BLaER1 (cell line): ENCODE data around the gene IZUMO4.
"Not testable (repeated sequence)": the region's sequence is repeated elsewhere in the genome, so short reads cannot be mapped to it uniquely, and the experiment has no call there.

Source experiments
- H3K27ac ChIP-seq: shearing (Covaris generic); formaldehyde crosslinking; 2 replicates; pipeline ENCODE4 v1.8.1; 2022
- H3K27me3 ChIP-seq: shearing (Covaris generic); formaldehyde crosslinking; 2 replicates; pipeline ENCODE4 v1.8.1; 2022
- H3K36me3 ChIP-seq: shearing (Covaris generic); formaldehyde crosslinking; 2 replicates; pipeline ENCODE4 v1.8.1; 2022
- H3K4me1 ChIP-seq: shearing (Covaris generic); formaldehyde crosslinking; 2 replicates; pipeline ENCODE4 v1.8.1; 2022
- H3K4me2 ChIP-seq: shearing (Covaris generic); formaldehyde crosslinking; 2 replicates; pipeline ENCODE4 v1.8.1; 2022
- H3K4me3 ChIP-seq: shearing (Covaris generic); formaldehyde crosslinking; 2 replicates; pipeline ENCODE4 v1.8.1; 2022
- H3K9ac ChIP-seq: shearing (Covaris generic); formaldehyde crosslinking; 2 replicates; pipeline ENCODE4 v1.8.1; 2022
- H3K9me3 ChIP-seq: shearing (Covaris generic); formaldehyde crosslinking; 2 replicates; pipeline ENCODE4 v1.8.1; 2022
- H4K20me1 ChIP-seq: shearing (Covaris generic); formaldehyde crosslinking; 2 replicates; pipeline ENCODE4 v1.8.1; 2022
- Cebpa-rat ChIP-seq: shearing (Covaris generic); IDR thresholded peaks from 2 replicates; pipeline ENCODE4 v1.8.1; 2022

Gene IZUMO4

DNA sequence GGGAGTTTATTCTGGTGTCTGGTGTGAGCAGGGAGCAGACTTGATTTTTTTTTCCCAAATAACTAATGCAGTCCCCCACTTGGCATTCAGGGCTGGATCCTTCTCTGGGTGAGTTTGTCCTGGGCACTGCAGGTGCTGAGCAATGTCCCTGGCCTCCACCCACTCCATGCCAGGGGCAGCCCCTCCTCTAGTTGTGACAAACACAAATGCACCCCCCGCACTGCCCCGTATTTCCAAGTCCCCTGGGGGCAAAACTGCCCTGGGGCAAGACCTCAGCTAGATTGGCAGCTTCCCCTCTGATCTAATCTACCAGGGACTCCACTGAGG, 7.0 kb upstream of the IZUMO4 start:
- H3K9ac ChIP-seq, result peak overlapping the region; percentile 74
- peak overlapping the region; percentile 88 for H3K4me2 ChIP-seq
- no peaks in the 10 kb centered on the region for H3K27me3 ChIP-seq
- peak overlapping the region; percentile 44 for H3K4me3 ChIP-seq
- TF ChIP-seq Cebpa-rat, result no peak
- H4K20me1 ChIP-seq, result peaks cover 66% of the 10 kb centered on the region
- peak overlapping the region; percentile 95 for H3K27ac ChIP-seq
- peaks cover 100% of the 10 kb centered on the region for H3K4me1 ChIP-seq
- no peaks in the 10 kb centered on the region for H3K9me3 ChIP-seq
- no peaks in the 10 kb centered on the region for H3K36me3 ChIP-seq

DNA sequence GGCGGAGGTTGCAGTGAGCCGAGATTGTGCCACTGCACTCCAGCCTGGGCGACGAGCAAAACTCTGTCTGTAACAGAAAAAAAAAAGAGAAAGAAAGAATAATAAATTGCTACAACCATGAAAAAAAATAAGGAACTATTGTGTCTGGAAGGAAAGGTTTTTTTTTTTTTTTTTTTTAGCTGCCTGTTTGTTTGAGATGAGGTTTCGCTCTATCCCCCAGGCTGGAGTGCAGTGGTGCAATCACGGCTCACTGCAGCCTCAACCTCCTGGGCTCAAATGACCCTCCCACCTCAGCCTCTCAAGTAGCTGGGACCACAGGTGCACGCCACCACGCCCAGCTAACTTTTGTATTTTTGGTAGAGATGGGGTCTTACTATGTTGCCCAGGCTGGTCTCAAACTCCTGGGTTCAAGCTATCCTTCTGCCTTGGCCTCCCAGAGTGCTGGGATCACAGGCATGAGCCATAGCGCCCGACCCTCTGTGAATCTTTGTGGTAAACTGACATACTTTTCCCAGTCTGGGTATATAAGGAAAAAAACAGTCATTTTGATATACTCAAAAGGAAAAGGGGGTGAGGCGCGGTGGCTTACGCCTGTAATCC, 4.7 kb upstream of the IZUMO4 start:
- H3K27ac ChIP-seq, result peak overlapping the region; percentile 45
- H3K36me3 ChIP-seq, H3K9ac ChIP-seq, H3K27me3 ChIP-seq, H3K4me3 ChIP-seq, H3K9me3 ChIP-seq: not testable (repeated sequence)
- H3K4me2 ChIP-seq, result peak overlapping the region; percentile 88
- peaks cover 61% of the 10 kb centered on the region for H4K20me1 ChIP-seq
- H3K4me1 ChIP-seq, result peaks cover 89% of the 10 kb centered on the region

DNA sequence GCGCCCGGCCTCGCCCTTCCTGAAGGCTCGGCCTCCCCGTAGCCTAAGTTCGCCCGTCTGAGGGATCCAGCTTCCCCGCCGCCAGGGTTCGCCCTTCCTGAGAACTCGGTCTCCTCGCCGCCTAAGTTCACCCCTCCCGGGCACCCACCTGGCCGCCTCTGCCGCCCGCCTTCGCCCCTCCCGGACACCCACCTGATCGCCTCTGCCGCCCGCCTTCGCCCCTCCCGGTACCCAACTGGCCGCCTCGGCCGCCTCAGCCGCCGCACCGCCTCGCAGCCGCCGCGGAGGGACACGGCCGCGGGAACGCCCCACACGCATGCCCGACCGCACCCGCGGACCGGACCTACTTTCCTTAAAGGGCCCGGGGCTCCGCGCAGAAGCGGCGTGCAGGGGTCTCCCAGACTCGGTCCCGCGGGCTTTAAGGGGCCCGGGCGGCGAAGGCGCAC, 658 bp upstream of the IZUMO4 start, which contains the start of gene MOB3A:
Gene MOB3A, minus strand, starts transcription at position 293 of the 446 bp plus-strand sequence. CDS start 17,766 bp downstream, outside the sequence.
- Histone ChIP-seq H3K27me3 (no peaks in the 10 kb centered on the region), H3K9ac (peak within 1 kb of the TSS; percentile 82), H3K36me3 (peaks cover 17% of the 10 kb centered on the region), H3K4me2 (peak within 1 kb of the TSS; percentile 92), H4K20me1 (peaks cover 57% of the 10 kb centered on the region), H3K9me3 (no peaks in the 10 kb centered on the region), H3K4me1 (peaks cover 60% of the 10 kb centered on the region), H3K27ac (peak within 1 kb of the TSS; percentile 89), H3K4me3 (peak within 1 kb of the TSS; percentile 79)
- TF ChIP-seq Cebpa-rat, result no peak

DNA sequence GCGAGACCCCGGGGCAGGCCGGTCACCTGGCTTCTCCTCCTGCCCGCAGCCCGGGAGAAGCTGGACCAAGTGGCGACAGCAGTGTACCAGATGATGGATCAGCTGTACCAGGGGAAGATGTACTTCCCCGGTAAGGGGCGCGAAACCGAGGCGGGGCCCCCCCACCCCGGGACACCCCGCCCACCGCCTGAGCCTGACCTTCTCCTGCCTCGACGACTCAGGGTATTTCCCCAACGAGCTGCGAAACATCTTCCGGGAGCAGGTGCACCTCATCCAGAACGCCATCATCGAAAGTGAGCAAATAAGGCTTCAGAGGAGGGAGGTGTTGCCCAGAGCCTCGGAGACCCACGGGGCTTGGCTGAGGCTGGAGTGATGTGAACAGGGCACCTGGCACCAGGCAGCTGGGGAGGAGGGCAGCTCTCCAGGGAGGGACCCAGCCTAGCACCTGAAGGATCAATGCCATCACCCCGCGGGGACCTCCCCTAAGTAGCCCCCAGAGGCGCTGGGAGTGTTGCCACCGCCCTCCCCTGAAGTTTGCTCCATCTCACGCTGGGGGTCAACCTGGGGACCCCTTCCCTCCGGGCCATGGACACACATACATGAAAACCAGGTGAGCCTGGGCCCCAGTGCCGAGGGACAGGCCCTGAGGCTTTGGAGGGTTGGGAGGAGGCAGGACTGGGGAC, 629 bp downstream of the IZUMO4 start:
- peak overlapping the region; percentile 92 for H3K4me2 ChIP-seq
- H3K9ac ChIP-seq, result peak overlapping the region; percentile 45
- H4K20me1 ChIP-seq, result peaks cover 67% of the 10 kb centered on the region
- H3K9me3 ChIP-seq, result no peaks in the 10 kb centered on the region
- H3K4me1 ChIP-seq, result peaks cover 47% of the 10 kb centered on the region
- H3K27ac ChIP-seq, result no peak overlapping the region
- H3K36me3 ChIP-seq, result peaks cover 30% of the 10 kb centered on the region
- H3K4me3 ChIP-seq, result peak overlapping the region; percentile 60
- no peaks in the 10 kb centered on the region for H3K27me3 ChIP-seq
- no peak for TF ChIP-seq Cebpa-rat

DNA sequence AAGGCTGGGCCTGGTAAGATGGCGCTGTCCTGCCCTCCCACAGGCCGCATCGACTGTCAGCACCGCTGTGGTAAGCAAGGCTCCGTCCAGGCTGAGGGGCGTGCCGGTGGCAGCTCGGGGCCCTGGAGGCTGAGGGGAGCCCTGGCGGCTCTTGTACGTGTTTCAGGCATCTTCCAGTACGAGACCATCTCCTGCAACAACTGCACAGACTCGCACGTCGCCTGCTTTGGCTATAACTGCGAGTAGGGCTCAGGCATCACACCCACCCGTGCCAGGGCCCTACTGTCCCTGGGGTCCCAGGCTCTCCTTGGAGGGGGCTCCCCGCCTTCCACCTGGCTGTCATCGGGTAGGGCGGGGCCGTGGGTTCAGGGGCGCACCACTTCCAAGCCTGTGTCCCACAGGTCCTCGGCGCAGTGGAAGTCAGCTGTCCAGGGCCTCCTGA, 1.2 kb downstream of the IZUMO4 start:
- no peak for TF ChIP-seq Cebpa-rat
- Histone ChIP-seq H3K4me1 (peaks cover 41% of the 10 kb centered on the region), H3K9me3 (no peaks in the 10 kb centered on the region), H3K4me2 (peak overlapping the region; percentile 92), H3K36me3 (peaks cover 36% of the 10 kb centered on the region), H3K4me3 (no peak overlapping the region; the same call in 1 of the 2 replicates), H3K9ac (no peak overlapping the region; the same call in 1 of the 2 replicates), H4K20me1 (peaks cover 72% of the 10 kb centered on the region), H3K27me3 (no peaks in the 10 kb centered on the region), H3K27ac (no peak overlapping the region)

DNA sequence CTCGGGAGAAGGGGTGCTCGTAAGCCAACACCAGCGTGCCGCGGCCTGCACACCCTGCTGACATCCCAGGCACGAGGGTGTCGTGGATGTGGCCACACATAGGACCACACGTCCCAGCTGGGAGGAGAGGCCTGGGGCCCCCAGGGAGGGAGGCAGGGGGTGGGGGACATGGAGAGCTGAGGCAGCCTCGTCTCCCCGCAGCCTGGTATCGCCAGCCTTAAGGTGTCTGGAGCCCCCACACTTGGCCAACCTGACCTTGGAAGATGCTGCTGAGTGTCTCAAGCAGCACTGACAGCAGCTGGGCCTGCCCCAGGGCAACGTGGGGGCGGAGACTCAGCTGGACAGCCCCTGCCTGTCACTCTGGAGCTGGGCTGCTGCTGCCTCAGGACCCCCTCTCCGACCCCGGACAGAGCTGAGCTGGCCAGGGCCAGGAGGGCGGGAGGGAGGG, 2.4 kb downstream of the IZUMO4 start:
- Histone ChIP-seq H3K27me3 (no peaks in the 10 kb centered on the region), H3K36me3 (peaks cover 47% of the 10 kb centered on the region), H4K20me1 (peaks cover 72% of the 10 kb centered on the region), H3K4me3 (no peak overlapping the region), H3K9me3 (peaks cover 2% of the 10 kb centered on the region), H3K27ac (no peak overlapping the region), H3K4me1 (peaks cover 35% of the 10 kb centered on the region), H3K9ac (no peak overlapping the region), H3K4me2 (no peak overlapping the region)
- TF ChIP-seq Cebpa-rat, result no peak

DNA sequence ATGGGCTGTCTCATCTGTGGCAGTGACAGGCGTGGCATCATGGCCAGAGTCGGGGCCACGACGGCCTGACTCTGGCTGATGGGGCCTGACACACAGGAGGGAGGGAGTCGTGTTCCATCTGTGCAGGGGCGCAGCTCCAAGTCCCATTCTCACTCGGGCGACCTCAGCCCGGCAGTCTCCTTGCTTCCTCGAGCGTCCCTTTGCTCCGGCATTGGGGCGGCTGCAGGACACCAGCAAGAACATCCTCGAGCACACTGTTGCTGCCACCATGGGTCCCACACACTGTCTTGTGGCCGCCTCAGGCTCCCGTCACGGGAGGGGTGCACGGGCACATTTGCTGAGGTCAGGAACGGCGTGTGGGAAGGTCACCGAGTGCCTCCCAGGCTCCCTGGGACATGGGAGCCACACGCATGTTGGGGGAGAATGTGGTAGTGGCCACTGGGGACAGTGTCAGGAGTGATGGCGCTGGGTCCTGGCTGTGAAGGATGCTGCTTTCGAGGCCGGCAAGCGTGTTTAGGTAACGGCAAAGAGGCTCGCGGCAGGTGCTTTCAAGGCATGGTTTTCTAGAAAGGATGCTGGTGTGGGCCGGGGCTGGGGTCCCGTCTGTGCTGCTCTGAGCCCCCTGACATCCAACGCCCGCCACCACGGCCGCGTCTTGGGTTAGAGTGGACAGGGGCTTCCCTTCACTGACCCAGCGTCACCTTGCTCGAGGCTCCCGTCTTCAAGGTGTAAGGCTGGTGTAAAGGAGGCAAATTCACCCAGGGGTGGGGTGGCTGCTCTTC, 3.4 kb downstream of the IZUMO4 start:
- Histone ChIP-seq H3K4me1 (peaks cover 24% of the 10 kb centered on the region), H3K36me3 (peaks cover 58% of the 10 kb centered on the region), H3K4me2 (no peak overlapping the region), H4K20me1 (peaks cover 69% of the 10 kb centered on the region), H3K27me3 (no peaks in the 10 kb centered on the region), H3K27ac (no peak overlapping the region), H3K9ac (no peak overlapping the region), H3K9me3 (peaks cover 12% of the 10 kb centered on the region), H3K4me3 (no peak overlapping the region)
- no peak for TF ChIP-seq Cebpa-rat

DNA sequence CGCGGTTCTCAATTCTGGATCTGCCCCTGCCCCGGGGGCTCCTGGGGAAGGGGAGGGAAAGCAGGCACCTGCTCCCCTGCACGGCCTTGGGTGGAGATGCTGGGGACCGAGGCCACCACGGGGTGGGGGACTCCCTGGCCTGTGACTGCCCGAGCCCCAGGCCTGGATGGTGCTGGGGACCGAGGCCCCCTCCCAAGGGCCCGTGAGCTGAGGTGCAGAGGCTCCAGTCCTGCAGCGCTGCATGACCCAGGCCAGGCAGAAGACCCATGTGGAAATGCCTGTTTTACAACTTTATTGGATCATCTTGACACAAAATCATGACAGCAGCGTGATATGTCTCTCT, 4.0 kb downstream of the IZUMO4 start:
- no peak overlapping the region for H3K4me3 ChIP-seq
- H3K27ac ChIP-seq, result no peak overlapping the region
- peaks cover 20% of the 10 kb centered on the region for H3K4me1 ChIP-seq
- H3K9ac ChIP-seq, result no peak overlapping the region
- H3K9me3 ChIP-seq, result peaks cover 18% of the 10 kb centered on the region
- H4K20me1 ChIP-seq, result peaks cover 66% of the 10 kb centered on the region
- H3K27me3 ChIP-seq, result no peaks in the 10 kb centered on the region
- H3K4me2 ChIP-seq, result no peak overlapping the region
- H3K36me3 ChIP-seq, result peaks cover 63% of the 10 kb centered on the region
- TF ChIP-seq Cebpa-rat, result no peak

DNA sequence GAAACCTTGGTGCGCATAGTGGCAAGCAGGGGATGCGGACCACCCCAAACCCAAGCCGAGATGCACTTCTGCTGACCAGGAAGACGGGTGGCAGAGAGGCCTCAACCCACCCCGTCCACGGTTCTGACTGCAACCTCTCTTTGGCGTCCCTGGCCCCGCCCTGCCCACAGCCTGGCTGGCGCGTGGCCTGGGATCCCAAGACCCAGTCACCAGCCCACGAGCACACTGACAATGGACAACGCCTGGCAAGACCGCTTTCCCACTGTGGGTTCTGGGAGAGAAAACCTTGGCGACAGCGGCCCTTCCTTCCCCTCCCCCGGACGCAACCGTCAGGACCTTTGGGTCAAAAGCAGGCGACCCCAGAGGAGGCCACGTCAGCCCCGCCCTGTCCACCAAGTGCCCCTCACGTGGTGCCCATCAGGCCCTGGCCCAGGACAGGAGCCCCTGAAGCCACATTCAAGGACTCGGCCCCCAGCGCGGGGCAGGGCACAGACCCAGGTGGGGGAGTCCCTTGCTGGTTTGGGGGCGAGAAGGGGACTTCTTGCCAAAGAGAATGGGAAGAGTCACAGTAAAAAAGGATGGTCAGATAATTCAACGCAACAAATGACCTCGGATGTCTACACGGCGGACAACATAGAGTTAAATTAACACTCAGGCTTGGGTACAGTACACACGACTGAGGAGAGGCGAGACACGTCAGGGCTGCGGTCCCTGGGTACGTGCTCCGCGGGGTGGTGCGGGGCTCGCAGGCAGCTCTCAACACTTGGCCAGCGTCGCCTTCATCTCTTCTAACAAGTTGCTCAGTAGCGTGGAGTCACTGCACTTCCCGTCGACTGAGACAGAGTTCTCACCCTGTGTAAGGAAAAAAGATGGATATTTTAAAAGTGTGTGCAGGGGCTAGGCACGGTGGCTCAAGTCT, 5.0 kb downstream of the IZUMO4 start:
- H4K20me1 ChIP-seq, result peaks cover 74% of the 10 kb centered on the region
- H3K36me3 ChIP-seq, result peaks cover 73% of the 10 kb centered on the region
- H3K27ac ChIP-seq, result no peak overlapping the region
- H3K4me3 ChIP-seq, result no peak overlapping the region
- peaks cover 26% of the 10 kb centered on the region for H3K9me3 ChIP-seq
- TF ChIP-seq Cebpa-rat, result no peak
- H3K9ac ChIP-seq, result no peak overlapping the region
- no peak overlapping the region for H3K4me2 ChIP-seq
- peaks cover 29% of the 10 kb centered on the region for H3K4me1 ChIP-seq
- no peaks in the 10 kb centered on the region for H3K27me3 ChIP-seq
